ENCODE data around the gene PTPRF.

Gene PTPRF

GRCh38 chr1:43513471-43514173 is 17.1 kb upstream of the PTPRF start:
- DNase-seq (ENCODE audit: low spot score) = no peak

- no peak for DNase-seq (ENCODE audit: low spot score)
Measured at GRCh38 chr1:43518935-43519686, 11.6 kb upstream of the PTPRF start.

GRCh38 chr1:43520100-43520778 is 10.4 kb upstream of the PTPRF start:
- no peak for DNase-seq (ENCODE audit: low spot score)

- DNase-seq (ENCODE audit: low spot score) = no peak
Measured at GRCh38 chr1:43521078-43521477, 9.6 kb upstream of the PTPRF start.

GRCh38 chr1:43521756-43522155 is 8.9 kb upstream of the PTPRF start:
- no peak for DNase-seq (ENCODE audit: low spot score)

- DNase-seq (ENCODE audit: low spot score) = no peak
Measured at GRCh38 chr1:43522431-43522775, 8.3 kb upstream of the PTPRF start.

GRCh38 chr1:43522776-43523480 is 7.8 kb upstream of the PTPRF start:
- DNase-seq (ENCODE audit: low spot score) = peak; percentile 71

GRCh38 chr1:43524804-43525203 is 5.9 kb upstream of the PTPRF start:
- DNase-seq (ENCODE audit: low spot score) = no peak

- peak; percentile 53 for DNase-seq (ENCODE audit: low spot score)
Measured at GRCh38 chr1:43526002-43526401, 4.7 kb upstream of the PTPRF start.

GRCh38 chr1:43527111-43527878 is 3.4 kb upstream of the PTPRF start:
- DNase-seq (ENCODE audit: low spot score) = no peak

- DNase-seq (ENCODE audit: low spot score) = peak; percentile 87
Measured at GRCh38 chr1:43529206-43529731, 1.4 kb upstream of the PTPRF start.

GRCh38 chr1:43531107-43531905 is 623 bp downstream of the PTPRF start:
- peak; percentile 59 for DNase-seq (ENCODE audit: low spot score)

GRCh38 chr1:43531906-43532584 is 1.4 kb downstream of the PTPRF start:
- peak; percentile 48 for DNase-seq (ENCODE audit: low spot score)

GRCh38 chr1:43532716-43533115 is 2.0 kb downstream of the PTPRF start:
- no peak for DNase-seq (ENCODE audit: low spot score)

- DNase-seq (ENCODE audit: low spot score) = no peak
Measured at GRCh38 chr1:43533584-43533983, 2.9 kb downstream of the PTPRF start.

GRCh38 chr1:43534256-43534655 is 3.6 kb downstream of the PTPRF start:
- DNase-seq (ENCODE audit: low spot score) = no peak

- no peak for DNase-seq (ENCODE audit: low spot score)
Measured at GRCh38 chr1:43536196-43536863, 5.6 kb downstream of the PTPRF start.

- DNase-seq (ENCODE audit: low spot score) = no peak
Measured at GRCh38 chr1:43536864-43537358, 6.2 kb downstream of the PTPRF start.

- DNase-seq (ENCODE audit: low spot score) = no peak
Measured at GRCh38 chr1:43537423-43538142, 6.9 kb downstream of the PTPRF start.
